ENCODE results near the gene GIPC3.

The GIPC3 gene, protein sequence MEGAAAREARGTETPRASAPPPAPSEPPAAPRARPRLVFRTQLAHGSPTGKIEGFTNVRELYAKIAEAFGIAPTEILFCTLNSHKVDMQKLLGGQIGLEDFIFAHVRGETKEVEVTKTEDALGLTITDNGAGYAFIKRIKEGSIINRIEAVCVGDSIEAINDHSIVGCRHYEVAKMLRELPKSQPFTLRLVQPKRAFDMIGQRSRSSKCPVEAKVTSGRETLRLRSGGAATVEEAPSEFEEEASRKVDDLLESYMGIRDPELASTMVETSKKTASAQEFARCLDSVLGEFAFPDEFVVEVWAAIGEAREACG

DNA sequence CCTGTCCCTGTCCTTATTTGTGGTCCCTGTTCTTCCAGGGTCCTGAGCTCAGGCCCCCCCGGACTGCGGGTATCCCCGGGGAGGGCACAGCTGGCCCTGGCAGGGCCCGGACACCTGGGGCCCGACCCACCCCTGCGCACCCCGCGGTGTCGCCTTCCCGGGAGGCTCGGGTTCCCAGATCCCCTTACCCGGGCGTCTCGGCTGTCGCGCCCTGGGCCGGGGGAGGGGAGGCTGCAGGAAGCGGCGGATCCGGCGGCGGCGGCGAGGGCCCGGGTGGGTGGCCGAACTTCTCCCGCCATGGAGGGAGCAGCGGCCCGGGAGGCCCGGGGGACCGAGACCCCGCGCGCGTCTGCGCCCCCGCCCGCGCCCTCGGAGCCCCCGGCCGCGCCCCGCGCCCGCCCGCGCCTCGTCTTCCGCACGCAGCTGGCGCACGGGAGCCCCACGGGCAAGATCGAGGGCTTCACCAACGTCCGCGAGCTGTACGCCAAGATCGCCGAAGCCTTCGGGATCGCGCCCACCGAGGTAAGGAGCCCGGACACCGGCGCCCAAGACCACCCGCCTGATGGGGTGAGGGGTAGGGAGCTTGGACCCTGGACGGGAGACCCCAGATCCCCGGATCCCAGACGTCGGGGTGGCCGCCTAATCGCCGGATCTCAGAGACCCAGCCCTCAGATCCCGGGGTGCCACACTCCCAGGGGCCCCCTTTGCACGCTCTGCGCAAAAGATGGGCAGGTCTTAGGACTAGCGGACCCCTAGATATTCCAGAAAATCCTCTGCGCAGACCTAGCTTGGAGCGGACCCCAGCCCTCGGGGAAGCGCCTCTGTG, at the start of gene GIPC3:
Gene GIPC3, plus strand, starts transcription at position 178 of the 826 bp plus-strand sequence. Its CDS starts 120 bp downstream, at position 298.
- Histone ChIP-seq H3K27ac (peak within 1 kb of the TSS; percentile 25; the same call in 1 of the 2 replicates), H3K4me3 (peak within 1 kb of the TSS; percentile 65)

DNA sequence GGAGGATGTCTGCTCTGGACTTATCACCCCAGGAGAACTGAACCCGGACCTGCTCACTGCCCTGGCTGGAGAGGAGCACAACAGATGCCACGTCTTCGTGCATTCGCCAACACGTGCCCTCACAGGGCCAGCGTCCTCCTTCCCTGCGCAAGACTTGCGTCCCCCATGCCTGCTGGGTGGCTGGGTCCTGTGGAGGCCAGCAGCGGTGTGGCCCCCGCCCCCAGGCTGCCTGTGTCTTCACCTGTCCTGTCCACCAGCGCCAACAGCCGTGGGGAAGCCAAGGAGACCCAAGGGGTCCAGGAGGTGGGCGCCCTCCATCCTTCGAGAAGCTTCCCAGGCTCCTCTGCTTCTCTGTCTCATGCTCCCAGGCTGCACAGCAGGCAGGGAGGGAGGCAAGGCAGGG, 49.7 kb upstream of the GIPC3 start:
- H3K4me2 ChIP-seq = peak overlapping the region; percentile 86

More for the DNA sequence above, at the start of gene GIPC3:
- TF ChIP-seq Cebpa-rat (IDR thresholded peaks at IDR 0.05) = no peak
- Histone ChIP-seq H3K27me3 (peaks cover 42% of the 10 kb centered on the region), H4K20me1 (no peaks in the 10 kb centered on the region), H3K9me3 (peaks cover 8% of the 10 kb centered on the region), H3K4me2 (peak within 1 kb of the TSS; percentile 83), H3K4me1 (peaks cover 12% of the 10 kb centered on the region), H3K9ac (peak within 1 kb of the TSS; percentile 41; the same call in 1 of the 2 replicates), H3K36me3 (no peaks in the 10 kb centered on the region)

DNA sequence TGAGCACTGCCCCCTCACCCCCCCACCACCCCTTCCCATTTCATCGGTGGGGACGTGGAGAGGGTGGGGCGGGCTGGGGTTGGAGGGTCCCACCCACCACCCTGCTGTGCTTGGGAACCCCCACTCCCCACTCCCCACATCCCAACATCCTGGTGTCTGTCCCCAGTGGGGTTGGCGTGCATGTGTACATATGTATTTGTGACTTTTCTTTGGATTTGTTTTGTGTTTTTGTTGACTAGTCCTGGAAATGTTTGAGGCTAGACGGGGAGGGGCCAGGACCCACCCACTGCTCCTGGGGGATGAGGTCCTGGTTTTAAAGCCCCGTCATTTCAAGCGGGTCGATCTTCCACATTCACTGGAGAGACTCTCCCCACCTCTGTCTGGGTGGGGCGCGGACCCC, 49.3 kb upstream of the GIPC3 start:
- Histone ChIP-seq H3K9ac (peak overlapping the region; percentile 48; the same call in 1 of the 2 replicates), H3K27ac (0 out of 2 replicates have a peak overlapping the region, but pooled peaks have one; percentile 30), H3K27me3 (no peaks in the 10 kb centered on the region), H3K9me3 (no peaks in the 10 kb centered on the region), H3K36me3 (peaks cover 64% of the 10 kb centered on the region), H4K20me1 (peaks cover 80% of the 10 kb centered on the region), H3K4me2 (peak overlapping the region; percentile 86), H3K4me1 (peaks cover 54% of the 10 kb centered on the region), H3K4me3 (no peak overlapping the region)
- no peak for TF ChIP-seq Cebpa-rat (IDR thresholded peaks at IDR 0.05)

More for the DNA sequence above, 49.7 kb upstream of the GIPC3 start:
- H3K4me3 ChIP-seq = no peak overlapping the region
- peaks cover 54% of the 10 kb centered on the region for H3K4me1 ChIP-seq
- no peak overlapping the region for H3K9ac ChIP-seq
- H4K20me1 ChIP-seq = peaks cover 84% of the 10 kb centered on the region
- peaks cover 69% of the 10 kb centered on the region for H3K36me3 ChIP-seq
- no peaks in the 10 kb centered on the region for H3K9me3 ChIP-seq
- TF ChIP-seq Cebpa-rat (IDR thresholded peaks at IDR 0.05) = no peak
- no peaks in the 10 kb centered on the region for H3K27me3 ChIP-seq
- H3K27ac ChIP-seq = no peak overlapping the region

DNA sequence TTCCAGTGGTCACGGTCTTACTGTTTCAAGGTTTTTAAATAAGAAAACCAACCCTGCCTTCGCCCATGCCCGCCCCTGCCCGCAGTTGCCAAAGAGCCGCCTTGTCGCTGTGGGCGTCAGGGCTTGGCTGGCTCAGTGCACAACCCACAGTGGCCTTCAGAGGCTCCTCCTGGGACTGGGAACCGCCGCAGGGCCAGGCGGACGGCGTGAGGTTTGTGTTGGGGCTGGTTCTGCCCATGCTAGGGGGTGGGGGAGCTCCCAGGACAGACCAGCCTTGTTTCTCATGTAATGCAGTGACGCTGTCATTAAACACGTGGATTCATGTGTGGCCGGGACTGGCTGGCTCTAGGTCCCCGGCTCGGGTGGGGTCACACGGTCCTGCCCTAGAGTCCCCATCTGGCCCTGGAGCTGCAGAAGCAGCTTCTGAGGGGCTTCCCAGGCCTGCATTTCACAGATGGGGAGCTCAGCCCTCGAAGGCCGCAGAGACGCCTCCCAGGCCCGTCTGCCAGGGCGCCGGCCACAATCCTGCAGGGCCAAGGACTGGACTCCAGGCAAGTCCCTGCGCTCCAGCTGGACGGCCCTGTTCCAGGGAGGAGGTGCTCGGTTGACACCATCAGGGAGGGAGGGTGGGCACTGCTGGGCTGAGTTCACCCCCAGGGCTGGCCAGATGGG, 48.7 kb upstream of the GIPC3 start:
- Histone ChIP-seq H3K4me3 (no peak overlapping the region), H3K9ac (peak overlapping the region; percentile 48; the same call in 1 of the 2 replicates), H4K20me1 (peaks cover 76% of the 10 kb centered on the region), H3K36me3 (peaks cover 59% of the 10 kb centered on the region), H3K4me1 (peaks cover 54% of the 10 kb centered on the region), H3K9me3 (no peaks in the 10 kb centered on the region), H3K4me2 (peak overlapping the region; percentile 86), H3K27ac (0 out of 2 replicates have a peak overlapping the region, but pooled peaks have one; percentile 30), H3K27me3 (no peaks in the 10 kb centered on the region)
- TF ChIP-seq Cebpa-rat (IDR thresholded peaks at IDR 0.05) = no peak

DNA sequence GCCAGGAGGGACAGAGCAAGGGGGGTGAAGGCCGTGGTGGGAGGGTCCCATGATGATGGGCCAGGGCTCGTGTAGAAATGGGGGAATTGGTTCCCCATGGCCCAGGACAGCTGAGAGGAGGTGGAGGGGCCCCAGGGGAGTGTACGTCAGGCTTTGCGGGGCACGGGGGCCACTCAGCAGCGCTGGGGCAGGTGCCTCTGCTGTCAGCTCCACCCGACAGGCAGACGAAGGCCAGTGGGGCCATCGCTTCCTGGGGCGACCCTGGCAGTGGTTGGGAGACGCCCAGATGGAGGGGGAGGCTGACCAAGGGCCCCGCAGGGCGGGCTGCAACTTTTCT, 48.2 kb upstream of the GIPC3 start:
- Histone ChIP-seq H3K36me3 (peaks cover 54% of the 10 kb centered on the region), H4K20me1 (peaks cover 76% of the 10 kb centered on the region)

DNA sequence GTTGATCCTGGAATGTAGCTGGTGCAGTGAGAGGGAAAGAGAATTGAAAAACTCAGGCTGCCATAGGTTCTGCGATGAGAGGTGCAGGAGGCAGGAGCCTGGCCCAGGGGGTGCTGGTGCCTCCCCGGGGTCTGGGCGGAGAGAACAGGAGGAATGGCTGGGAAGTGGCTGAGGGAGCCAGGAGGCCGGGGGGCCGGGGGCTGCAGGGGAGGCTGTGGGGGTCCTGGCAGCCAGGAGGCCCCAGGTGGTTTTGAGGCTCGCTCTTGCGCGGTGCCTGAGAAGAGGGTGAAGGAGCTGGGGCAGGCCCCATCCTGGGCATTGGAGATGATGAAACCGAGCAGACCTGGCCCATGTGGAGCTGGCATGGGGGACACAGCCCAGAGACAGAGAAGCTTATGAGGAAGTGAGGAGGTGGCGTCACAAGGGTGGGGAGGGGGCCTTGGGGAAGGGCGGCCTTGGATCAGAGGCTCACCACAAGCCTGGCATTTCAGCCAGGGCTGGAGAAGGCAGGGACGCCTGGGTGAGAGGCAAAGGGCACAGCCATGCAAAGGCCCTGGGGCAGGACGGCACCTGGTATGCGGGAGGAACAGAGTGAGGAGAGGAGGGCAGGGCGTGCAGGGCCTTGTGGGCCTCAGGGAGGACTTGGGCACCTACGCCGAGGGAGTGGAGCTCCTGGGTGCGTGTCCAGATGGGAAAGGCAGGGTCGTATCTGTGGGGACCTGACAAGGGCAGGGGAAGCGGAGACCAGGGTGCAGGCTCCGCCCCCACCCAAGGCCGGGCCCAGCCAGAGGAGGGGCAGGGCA, 47.6 kb upstream of the GIPC3 start:
- 0 out of 2 replicates have a peak overlapping the region, but pooled peaks have one; percentile 11 for H3K27ac ChIP-seq
- no peak for TF ChIP-seq Cebpa-rat (IDR thresholded peaks at IDR 0.05)
- H3K4me2 ChIP-seq = peak overlapping the region; percentile 86

More for the DNA sequence above, 48.2 kb upstream of the GIPC3 start:
- Histone ChIP-seq H3K4me2 (peak overlapping the region; percentile 86), H3K27ac (0 out of 2 replicates have a peak overlapping the region, but pooled peaks have one; percentile 11), H3K4me1 (peaks cover 54% of the 10 kb centered on the region), H3K9ac (no peak overlapping the region; the same call in 1 of the 2 replicates), H3K9me3 (no peaks in the 10 kb centered on the region), H3K27me3 (no peaks in the 10 kb centered on the region), H3K4me3 (no peak overlapping the region)
- TF ChIP-seq Cebpa-rat (IDR thresholded peaks at IDR 0.05) = no peak

DNA sequence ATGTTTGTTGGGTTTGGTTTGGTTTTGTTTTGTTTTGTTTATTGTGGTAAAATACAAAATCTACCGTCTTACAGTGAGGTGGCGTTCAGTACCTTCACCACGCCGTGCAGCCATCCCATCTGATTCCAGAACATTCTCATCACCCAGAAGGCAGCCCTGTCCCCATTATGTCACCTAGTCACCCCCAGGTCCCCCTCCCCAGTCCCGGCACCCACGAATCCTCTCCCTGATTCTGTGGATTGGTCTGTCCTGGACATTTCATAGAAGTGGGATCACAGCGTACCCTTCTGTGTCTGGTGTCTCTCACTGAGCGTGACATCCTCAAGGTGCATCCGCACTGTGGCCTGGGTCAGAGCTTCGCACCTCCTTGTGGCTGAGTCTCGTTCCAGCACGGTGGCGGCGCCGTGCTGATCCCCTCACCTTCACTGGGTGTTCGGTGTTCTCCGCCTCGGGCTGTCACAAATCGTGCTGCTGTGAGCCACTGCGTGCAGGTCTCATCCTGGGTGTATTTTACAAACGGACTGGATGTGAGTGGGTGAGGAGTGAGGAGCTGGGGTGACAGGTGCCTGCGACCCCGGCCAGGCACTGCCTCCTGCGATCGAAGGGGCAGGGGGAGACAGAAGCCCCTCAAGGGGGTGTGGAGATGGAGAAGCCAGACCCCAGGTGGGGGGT, 46.9 kb upstream of the GIPC3 start:
- TF ChIP-seq Cebpa-rat (IDR thresholded peaks at IDR 0.05) = no peak
- no peak overlapping the region for H3K4me2 ChIP-seq

More for the DNA sequence above, 47.6 kb upstream of the GIPC3 start:
- peaks cover 54% of the 10 kb centered on the region for H3K36me3 ChIP-seq
- no peaks in the 10 kb centered on the region for H3K27me3 ChIP-seq
- no peak overlapping the region; the same call in 1 of the 2 replicates for H3K9ac ChIP-seq
- H4K20me1 ChIP-seq = peaks cover 76% of the 10 kb centered on the region
- H3K4me3 ChIP-seq = no peak overlapping the region
- peaks cover 54% of the 10 kb centered on the region for H3K4me1 ChIP-seq
- H3K9me3 ChIP-seq = no peaks in the 10 kb centered on the region

DNA sequence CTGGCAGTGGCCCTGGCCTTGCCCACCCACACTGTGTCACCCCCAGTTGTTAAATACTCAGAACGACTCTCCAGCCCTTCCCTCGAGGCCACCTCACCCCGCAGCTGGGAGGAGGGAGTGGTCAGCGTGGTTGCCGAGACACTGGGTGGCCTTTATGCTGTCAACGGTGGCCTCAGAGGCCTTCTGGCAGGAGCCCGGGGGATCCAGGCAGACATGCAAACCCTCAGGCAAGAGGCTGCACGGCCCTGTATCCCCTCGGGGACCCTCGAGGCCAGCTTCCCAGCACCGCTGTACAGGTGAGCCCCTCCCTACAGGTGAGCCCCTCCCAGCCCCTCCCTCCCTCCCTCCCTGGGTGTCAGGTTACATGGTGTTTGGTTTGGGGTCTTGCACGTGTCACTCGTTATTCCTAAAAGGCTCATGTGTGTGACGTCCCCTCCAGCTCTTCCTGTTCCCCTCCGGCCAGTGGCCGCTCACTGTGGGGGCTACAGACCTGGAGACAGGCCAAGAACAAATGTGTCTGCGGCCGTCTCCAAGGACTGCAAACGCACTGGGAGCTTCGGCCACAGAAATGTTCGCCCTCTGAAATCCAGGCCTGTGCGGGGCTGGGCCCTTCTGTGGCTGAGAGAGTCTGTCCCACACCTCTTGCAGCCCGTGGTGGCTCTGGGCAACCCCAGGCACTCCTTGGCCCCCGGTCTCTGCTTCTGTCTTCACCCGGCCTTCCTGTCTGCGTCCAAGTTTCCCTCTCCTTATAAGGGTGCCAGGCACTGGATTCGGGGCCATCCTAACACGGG, 46.1 kb upstream of the GIPC3 start, which contains the start of gene TEKTIP1:
Gene TEKTIP1, plus strand, starts transcription at position 210 of the 791 bp plus-strand sequence. Its CDS starts 4 bp downstream, at position 214.
- Histone ChIP-seq H3K27ac (0 out of 2 replicates have a peak within 1 kb of the TSS, but pooled peaks have one; percentile 11), H3K4me3 (no peak within 1 kb of the TSS), H4K20me1 (peaks cover 73% of the 10 kb centered on the region), H3K36me3 (peaks cover 52% of the 10 kb centered on the region), H3K4me2 (no peak within 1 kb of the TSS), H3K9ac (no peak within 1 kb of the TSS), H3K9me3 (no peaks in the 10 kb centered on the region), H3K27me3 (no peaks in the 10 kb centered on the region), H3K4me1 (peaks cover 39% of the 10 kb centered on the region)
- TF ChIP-seq Cebpa-rat (IDR thresholded peaks at IDR 0.05) = no peak

More for the DNA sequence above, 46.9 kb upstream of the GIPC3 start:
- Histone ChIP-seq H3K27me3 (no peaks in the 10 kb centered on the region), H3K4me1 (peaks cover 47% of the 10 kb centered on the region), H4K20me1 (peaks cover 73% of the 10 kb centered on the region), H3K27ac (no peak overlapping the region), H3K9me3 (no peaks in the 10 kb centered on the region), H3K4me3 (no peak overlapping the region), H3K36me3 (peaks cover 52% of the 10 kb centered on the region), H3K9ac (no peak overlapping the region)

Data from BLaER1 (cell line).